ENCODE data around the gene EGFR.

Gene EGFR

DNA sequence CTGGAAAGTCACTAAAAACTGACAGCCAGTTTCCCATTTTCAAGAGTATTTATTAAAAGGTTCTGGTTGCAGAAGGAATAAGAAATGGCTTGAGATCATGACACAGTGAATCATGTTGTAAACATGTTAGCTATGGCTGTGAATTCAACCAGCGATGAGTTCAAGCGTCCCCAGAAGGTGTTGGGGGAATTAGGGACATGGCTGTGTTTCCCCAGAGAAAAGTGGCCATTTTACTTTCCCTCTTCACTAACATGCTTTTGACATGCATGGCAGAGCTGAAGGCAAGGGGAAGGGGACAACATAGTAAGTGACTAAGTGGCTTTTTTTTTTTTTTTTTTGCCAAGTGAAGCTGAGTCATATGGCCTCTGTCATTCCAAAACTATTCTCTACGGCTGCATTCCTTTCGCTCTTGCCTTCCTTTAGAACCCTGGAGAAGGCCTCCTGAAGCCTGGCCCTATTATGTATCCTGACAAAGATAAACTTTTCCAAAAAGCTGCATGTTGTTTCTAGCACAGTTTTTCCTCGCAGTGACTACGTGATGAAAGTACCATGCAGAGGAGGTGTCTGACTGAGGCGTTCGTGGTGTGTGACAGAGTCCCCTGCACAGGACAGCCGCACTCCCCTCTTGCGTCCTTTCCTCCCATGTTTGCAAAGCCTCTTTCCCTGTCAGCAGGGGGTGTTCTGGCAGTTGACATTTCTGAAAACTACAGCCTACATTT, 46.9 kb downstream of the EGFR start:
- no peak for DNase-seq

DNA sequence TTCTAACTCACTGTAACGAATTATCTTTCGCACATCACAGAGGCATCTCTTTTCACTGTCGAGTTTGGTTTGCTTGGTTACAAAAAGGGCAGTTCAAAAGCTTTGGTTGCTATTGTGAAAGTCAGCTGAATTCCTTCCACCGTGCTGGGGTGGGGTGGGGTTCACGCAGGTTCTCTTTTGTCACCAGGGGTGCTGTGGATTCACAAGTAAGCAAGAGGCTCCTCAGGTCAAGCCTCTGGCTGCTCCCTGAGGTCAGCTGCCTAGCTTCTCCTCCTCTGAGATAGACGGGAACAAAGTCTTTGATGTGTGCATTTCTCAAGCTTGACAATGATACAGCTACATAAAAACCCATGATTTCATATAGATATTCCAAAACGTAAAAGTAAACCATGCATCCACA, 47.7 kb downstream of the EGFR start:
- DNase-seq, result no peak

DNA sequence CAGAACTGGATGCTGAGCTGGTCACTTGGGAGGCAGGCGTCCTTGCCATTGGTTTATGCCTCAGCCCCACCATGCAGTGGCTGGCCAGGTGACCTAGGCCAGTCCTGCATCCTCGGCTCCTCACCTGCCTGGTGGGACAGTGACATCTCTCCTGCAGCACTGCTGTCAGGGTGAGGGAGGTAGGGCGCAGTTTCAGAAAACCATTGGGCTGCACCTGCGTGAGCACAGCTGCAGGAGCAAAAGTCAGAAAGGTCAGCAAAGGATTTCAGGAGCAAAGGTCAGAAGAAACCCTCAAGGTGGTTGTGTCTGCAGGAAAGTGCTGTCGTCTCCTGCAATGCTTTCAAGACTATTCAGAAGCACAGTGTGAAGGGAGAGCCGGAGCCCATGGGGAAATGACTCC, 48.1 kb downstream of the EGFR start:
- no peak for DNase-seq

DNA sequence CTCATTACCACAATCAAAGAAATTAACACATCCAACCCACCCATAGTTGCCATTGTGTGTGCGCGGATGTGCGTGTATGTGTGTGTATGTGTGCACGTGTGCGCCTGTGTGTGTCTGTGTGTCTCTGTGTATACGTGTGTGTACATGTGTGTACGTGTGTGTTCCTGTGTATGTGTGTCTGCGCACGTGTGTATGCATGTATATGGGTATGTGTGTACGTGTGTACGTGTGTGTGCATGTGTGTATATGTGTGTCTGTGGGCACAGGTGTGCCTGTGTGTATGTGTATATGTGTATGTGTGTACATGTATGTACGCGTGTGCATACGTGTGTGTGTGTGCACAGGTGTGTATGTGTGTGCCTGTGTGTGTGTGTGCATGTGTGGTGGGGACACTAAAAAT, 48.9 kb downstream of the EGFR start:
- DNase-seq, result no peak

DNA sequence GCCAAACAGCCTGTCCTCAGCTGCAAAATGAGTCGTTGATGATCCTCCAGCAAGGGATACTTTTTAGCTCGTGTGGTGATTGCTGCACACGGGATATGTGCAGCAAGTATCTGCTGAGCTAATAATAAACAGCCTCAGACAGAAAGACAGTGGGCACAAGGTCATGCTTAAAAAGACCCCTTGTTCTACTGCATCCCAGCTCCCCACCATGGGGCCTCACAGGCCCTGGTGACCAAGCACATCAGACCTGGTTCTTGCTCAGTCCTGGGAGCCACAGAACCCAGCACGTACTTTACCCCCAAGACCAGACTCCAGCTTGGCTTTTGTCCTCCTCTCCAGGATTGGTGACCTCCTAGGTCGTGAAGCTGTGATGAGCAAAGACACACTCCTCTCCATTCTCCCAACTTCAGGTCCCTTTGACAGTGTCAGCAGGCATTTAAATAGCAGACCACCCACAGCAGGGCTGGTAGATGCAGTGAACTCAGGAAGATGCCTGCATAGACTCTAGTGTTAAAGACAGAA, 50.5 kb downstream of the EGFR start:
- no peak for DNase-seq

- DNase-seq, result no peak
These were observed 51.5 kb downstream of the EGFR start for GRCh38 chr7:55070271-55070743.

DNA sequence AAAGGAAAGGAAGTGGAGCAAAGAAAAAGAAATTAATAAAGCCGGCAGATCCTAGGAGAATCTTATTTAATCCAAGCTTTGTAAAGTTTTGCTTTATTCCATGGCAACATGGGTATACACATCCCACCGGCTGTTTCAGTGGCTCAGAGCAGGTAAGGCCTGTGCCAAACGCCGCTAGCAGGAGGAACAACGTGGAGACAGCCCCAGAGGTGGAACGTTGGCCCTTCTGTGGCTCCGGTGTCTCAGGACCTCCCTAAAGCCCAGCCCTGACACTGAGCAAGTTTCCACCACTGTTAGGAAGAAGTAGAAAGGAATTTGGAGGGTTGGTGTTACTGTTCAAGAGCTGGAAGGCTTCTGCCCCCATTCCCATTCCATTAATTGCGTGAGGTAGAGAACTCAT, 52.0 kb downstream of the EGFR start:
- DNase-seq, result no peak

GRCh38 chr7:55071411-55072175, 52.8 kb downstream of the EGFR start:
- DNase-seq, result no peak

DNA sequence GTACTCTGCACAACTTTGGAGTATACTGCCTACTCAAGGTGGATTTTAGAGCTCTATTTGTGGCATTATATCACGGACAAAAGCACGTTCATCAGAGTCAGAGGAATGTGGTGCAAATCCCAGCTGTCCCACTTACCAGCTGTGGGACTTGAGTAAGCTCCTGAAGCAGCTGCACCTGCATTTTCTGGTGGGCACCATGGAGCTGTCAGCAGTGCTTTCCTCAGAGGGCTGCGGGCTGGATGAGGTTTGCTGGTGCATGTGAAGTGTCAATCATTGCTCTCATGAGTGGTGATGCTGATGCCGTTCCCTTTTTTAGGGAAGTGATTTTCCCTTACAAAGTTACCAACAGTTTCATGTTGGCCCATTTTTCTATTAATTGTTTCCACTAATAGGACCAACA, 53.4 kb downstream of the EGFR start:
- DNase-seq, result no peak

- no peak for DNase-seq
These were observed 54.3 kb downstream of the EGFR start for GRCh38 chr7:55073051-55073511.

GRCh38 chr7:55073976-55074528, 55.2 kb downstream of the EGFR start:
- DNase-seq, result peak; percentile 4 to 12

- no peak for DNase-seq
These were observed 56.7 kb downstream of the EGFR start for GRCh38 chr7:55075464-55076021.

GRCh38 chr7:55077561-55078410, 59.0 kb downstream of the EGFR start:
- no peak for DNase-seq

- no peak for DNase-seq
These were observed 59.9 kb downstream of the EGFR start for GRCh38 chr7:55078465-55079372.

DNA sequence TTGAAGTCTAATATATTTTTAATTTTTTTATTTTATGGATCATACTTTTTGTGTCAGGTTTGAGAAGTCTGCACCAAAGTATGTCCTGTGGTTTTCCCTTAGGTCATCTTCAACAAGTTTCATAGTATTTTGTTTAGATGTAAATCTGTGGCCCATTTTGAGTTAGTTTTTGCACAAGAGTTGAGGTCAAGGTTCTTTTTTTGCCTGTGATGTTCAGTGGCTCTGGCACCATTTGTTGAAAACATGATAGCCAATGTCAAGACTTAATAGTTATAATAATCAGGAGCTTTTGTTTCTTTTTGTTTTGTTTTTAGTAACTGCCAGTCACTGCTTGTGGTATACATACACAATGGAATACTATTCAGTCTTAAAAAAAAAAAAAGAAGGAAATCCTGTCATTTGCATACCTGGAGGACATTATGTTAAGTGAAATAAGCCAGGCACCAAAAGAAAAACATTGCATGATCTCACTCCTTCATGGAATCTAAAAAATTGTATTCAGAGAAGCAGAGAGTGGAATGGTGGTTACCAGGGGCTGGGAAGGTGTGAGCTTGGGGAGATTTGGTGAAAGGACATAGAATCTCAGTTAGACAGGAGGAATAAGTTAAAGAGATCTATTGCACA, 61.3 kb downstream of the EGFR start:
- DNase-seq, result no peak

DNA sequence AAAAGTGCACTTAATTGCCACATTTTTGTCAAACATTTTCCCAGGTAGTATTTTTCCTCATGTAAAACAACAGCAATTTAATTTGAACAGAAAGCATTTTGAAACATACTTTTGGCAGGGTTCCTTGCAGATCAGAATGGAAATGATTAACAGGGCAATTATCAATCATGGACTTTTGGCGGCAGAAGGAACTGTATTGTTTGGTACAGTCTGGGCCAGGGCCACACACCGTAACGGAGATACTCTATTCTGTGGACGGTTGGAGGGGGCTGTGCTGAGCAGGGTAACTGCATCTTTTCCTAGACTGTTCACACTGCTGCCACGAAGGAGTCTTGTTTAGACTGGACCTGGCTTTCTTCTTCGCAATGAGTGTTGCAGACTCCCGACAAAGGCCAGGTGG, 62.3 kb downstream of the EGFR start:
- no peak for DNase-seq

GRCh38 chr7:55081472-55082227, 62.8 kb downstream of the EGFR start:
- no peak for DNase-seq

- DNase-seq, result no peak
These were observed 63.4 kb downstream of the EGFR start for GRCh38 chr7:55082228-55082603.

DNA sequence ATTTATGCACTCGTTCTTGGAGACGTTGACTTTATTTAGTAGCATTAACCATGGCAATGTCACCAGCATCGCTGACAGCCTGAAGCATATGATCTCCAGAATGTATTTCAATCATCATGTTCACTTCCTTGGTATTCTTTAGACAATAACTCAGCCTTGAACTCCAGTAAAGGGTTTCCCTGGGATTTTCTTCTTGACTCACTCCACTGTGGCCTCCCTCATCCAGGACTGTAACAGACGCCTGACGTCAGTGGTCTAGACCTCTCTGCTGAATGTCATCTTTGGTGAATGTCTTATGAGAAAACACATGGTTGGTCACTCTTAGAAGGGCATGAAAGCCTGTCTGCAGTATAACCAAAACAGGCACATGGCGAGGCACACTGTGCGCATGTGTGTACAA, 64.4 kb downstream of the EGFR start:
- DNase-seq, result no peak

GRCh38 chr7:55084307-55084706, 65.5 kb downstream of the EGFR start:
- no peak for DNase-seq
